ENCODE measurements around the gene DSC1.
"Not testable (repeated sequence)": the region's sequence is repeated elsewhere in the genome, so short reads cannot be mapped to it uniquely, and the experiment has no call there.

The DSC1 gene

GRCh38 chr18:31171144-31171839, 8.6 kb upstream of the DSC1 start:
- DNase-seq = no peak

- no peak for DNase-seq
Observed at GRCh38 chr18:31170335-31170734, 7.7 kb upstream of the DSC1 start.

GRCh38 chr18:31162419-31162793, 250 bp downstream of the DSC1 start:
- no peak for DNase-seq

GRCh38 chr18:31161757-31162418, 768 bp downstream of the DSC1 start:
- DNase-seq = no peak

- no peak for DNase-seq
Observed at GRCh38 chr18:31156821-31157763, 5.6 kb downstream of the DSC1 start.

GRCh38 chr18:31155498-31155897, 7.2 kb downstream of the DSC1 start:
- DNase-seq = no peak

- DNase-seq = no peak
Observed at GRCh38 chr18:31154181-31154580, 8.5 kb downstream of the DSC1 start.

- no peak for DNase-seq
Observed at GRCh38 chr18:31149351-31149750, 13.3 kb downstream of the DSC1 start.

GRCh38 chr18:31148600-31148999, 14.1 kb downstream of the DSC1 start:
- DNase-seq = no peak

GRCh38 chr18:31146809-31147208, 15.8 kb downstream of the DSC1 start:
- no peak for DNase-seq

- DNase-seq = no peak
Observed at GRCh38 chr18:31143025-31143424, 19.6 kb downstream of the DSC1 start.

- DNase-seq = no peak
Observed at GRCh38 chr18:31138709-31139108, 23.9 kb downstream of the DSC1 start.

GRCh38 chr18:31134988-31135529, 27.6 kb downstream of the DSC1 start:
- no peak for DNase-seq

GRCh38 chr18:31129398-31130115, 33.1 kb downstream of the DSC1 start:
- no peak for DNase-seq

- DNase-seq = no peak
Observed at GRCh38 chr18:31125878-31126277, 36.8 kb downstream of the DSC1 start.

GRCh38 chr18:31123125-31123524, 39.5 kb downstream of the DSC1 start:
- DNase-seq = not testable (repeated sequence)

- DNase-seq = no peak
Observed at GRCh38 chr18:31120594-31120993, 42.1 kb downstream of the DSC1 start.

GRCh38 chr18:31116853-31117595, 45.6 kb downstream of the DSC1 start:
- no peak for DNase-seq

GRCh38 chr18:31112804-31113203, 49.9 kb downstream of the DSC1 start:
- DNase-seq = no peak

- DNase-seq = no peak
Observed at GRCh38 chr18:31105733-31106132, 56.9 kb downstream of the DSC1 start.

GRCh38 chr18:31104444-31104843, 58.2 kb downstream of the DSC1 start:
- no peak for DNase-seq

- no peak for DNase-seq
Observed at GRCh38 chr18:31103423-31103822, 59.2 kb downstream of the DSC1 start.
